Measurements from ENCODE around the gene SSTR5.

GRCh38 chr16:1106659-1107058 is 34.1 kb downstream of the SSTR5 start:
- TF ChIP-seq, protein P1, sequence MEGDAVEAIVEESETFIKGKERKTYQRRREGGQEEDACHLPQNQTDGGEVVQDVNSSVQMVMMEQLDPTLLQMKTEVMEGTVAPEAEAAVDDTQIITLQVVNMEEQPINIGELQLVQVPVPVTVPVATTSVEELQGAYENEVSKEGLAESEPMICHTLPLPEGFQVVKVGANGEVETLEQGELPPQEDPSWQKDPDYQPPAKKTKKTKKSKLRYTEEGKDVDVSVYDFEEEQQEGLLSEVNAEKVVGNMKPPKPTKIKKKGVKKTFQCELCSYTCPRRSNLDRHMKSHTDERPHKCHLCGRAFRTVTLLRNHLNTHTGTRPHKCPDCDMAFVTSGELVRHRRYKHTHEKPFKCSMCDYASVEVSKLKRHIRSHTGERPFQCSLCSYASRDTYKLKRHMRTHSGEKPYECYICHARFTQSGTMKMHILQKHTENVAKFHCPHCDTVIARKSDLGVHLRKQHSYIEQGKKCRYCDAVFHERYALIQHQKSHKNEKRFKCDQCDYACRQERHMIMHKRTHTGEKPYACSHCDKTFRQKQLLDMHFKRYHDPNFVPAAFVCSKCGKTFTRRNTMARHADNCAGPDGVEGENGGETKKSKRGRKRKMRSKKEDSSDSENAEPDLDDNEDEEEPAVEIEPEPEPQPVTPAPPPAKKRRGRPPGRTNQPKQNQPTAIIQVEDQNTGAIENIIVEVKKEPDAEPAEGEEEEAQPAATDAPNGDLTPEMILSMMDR (IDR thresholded peaks at IDR 0.05; ENCODE audit: borderline replicate concordance, extremely low read depth, low read length, poor library complexity, severe bottlenecking), result no peak
- TF ChIP-seq EZH2 (IDR thresholded peaks at IDR 0.05; ENCODE audit: borderline replicate concordance, low read depth, low read length, severe bottlenecking), result no peak

Data from DND-41 (cell line).